ENCODE measurements around the gene HYDIN.

GRCh38 chr16:70809392-70810060 lies 421.0 kb downstream of the HYDIN start:
- TF ChIP-seq, protein P1, sequence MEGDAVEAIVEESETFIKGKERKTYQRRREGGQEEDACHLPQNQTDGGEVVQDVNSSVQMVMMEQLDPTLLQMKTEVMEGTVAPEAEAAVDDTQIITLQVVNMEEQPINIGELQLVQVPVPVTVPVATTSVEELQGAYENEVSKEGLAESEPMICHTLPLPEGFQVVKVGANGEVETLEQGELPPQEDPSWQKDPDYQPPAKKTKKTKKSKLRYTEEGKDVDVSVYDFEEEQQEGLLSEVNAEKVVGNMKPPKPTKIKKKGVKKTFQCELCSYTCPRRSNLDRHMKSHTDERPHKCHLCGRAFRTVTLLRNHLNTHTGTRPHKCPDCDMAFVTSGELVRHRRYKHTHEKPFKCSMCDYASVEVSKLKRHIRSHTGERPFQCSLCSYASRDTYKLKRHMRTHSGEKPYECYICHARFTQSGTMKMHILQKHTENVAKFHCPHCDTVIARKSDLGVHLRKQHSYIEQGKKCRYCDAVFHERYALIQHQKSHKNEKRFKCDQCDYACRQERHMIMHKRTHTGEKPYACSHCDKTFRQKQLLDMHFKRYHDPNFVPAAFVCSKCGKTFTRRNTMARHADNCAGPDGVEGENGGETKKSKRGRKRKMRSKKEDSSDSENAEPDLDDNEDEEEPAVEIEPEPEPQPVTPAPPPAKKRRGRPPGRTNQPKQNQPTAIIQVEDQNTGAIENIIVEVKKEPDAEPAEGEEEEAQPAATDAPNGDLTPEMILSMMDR (IDR thresholded peaks at IDR 0.05) = no peak
- TF ChIP-seq POLR2A (IDR thresholded peaks at IDR 0.05) (no peak), EP300 (IDR thresholded peaks at IDR 0.05) (no peak)

Measured in suprapubic skin (tissue), 3 donors.